ENCODE results near the gene CTDSP2.

The CTDSP2 gene, protein sequence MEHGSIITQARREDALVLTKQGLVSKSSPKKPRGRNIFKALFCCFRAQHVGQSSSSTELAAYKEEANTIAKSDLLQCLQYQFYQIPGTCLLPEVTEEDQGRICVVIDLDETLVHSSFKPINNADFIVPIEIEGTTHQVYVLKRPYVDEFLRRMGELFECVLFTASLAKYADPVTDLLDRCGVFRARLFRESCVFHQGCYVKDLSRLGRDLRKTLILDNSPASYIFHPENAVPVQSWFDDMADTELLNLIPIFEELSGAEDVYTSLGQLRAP

DNA sequence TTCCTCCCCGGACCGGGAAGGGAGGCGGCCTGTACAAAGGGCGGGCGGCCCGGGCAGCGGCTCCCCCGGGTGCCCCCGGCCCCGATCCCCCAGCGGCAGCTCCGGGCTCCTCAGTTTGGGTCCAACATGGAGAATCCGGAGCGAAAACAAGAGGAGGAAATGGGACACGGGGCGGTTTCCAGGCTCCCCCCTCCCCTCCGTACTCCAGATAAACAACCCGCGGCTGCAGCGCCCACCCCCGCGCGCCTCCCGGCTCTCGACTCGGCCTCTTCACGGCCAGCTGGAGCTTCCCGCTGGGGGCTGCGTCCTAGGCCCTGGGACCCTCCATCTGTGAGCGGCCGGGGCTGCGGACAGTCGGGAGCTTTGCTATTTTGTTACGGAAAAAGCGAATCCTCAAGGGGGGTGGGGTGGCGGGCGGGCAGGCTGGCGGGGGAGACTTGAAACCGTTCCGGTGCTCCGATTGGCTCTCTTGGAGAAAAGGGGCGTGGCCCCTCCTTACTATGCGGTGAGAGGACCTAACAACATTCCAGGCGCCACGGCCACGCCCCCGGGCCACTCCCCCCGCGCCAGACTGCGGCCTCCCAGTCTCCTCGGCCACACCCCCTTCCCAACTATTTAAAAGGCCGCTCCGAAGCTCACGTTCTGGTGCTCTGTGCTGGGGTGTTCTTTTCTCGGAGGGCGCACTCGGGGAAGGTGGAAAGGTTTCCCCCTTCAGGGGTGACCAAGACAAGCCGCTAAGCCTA lies at the start of gene CTDSP2:
CTDSP2 (minus strand) TSS at position 153 of the 743 bp plus-strand sequence. CDS start 294 bp downstream, outside the sequence.
- TF ChIP-seq YY1 (IDR thresholded peaks at IDR 0.05; ENCODE audit: insufficient read depth, insufficient read length) (no peak), SUZ12 (IDR thresholded peaks at IDR 0.05; ENCODE audit: extremely low read depth, insufficient read depth, insufficient read length) (no peak), ZNF274 (IDR thresholded peaks at IDR 0.05; ENCODE audit: low read depth, low read length) (no peak)
- DNase-seq (ENCODE audit: low read depth, low spot score): peak; percentile 98
- peaks cover 10% of the 10 kb centered on the region for H3K27me3 ChIP-seq (ENCODE audit: insufficient read depth, insufficient read length)
- H3K9me3 ChIP-seq (ENCODE audit: insufficient read depth, low read length): no peaks in the 10 kb centered on the region
- peak within 1 kb of the TSS; percentile 97 for H3K4me3 ChIP-seq (ENCODE audit: insufficient read length, low read depth)
- H3K36me3 ChIP-seq (ENCODE audit: insufficient read depth, insufficient read length, low read length): no peaks in the 10 kb centered on the region
- H3K4me1 ChIP-seq (ENCODE audit: insufficient read depth, insufficient read length): peaks cover 18% of the 10 kb centered on the region
- H3K9ac ChIP-seq (ENCODE audit: insufficient read length, low read depth): peak within 1 kb of the TSS; percentile 97

DNA sequence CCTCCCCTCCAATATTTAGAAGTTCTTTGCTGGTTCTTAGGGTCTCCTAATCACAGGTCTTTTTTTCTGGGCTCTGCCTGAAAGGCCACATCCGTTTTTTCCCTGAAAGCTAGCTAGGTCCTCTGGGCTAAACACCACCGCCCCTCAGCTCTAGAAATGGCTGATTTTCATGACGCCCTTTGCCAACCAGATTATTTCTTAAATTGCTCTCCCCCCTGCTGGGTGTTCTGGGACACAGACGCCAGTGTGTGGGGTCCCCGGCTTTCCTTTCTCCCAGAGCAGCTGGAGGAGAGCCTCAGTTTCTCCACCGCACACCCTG lies 49.5 kb upstream of the CTDSP2 start:
- DNase-seq (ENCODE audit: low read depth, low spot score): no peak
- H3K9me3 ChIP-seq (ENCODE audit: insufficient read depth, low read length): no peaks in the 10 kb centered on the region
- H3K27me3 ChIP-seq (ENCODE audit: insufficient read depth, insufficient read length): peaks cover 18% of the 10 kb centered on the region
- no peaks in the 10 kb centered on the region for H3K36me3 ChIP-seq (ENCODE audit: insufficient read depth, insufficient read length, low read length)
- H3K4me3 ChIP-seq (ENCODE audit: insufficient read length, low read depth): peak overlapping the region; percentile 41
- TF ChIP-seq YY1 (IDR thresholded peaks at IDR 0.05; ENCODE audit: insufficient read depth, insufficient read length) (no peak), ZNF274 (IDR thresholded peaks at IDR 0.05; ENCODE audit: low read depth, low read length) (no peak), SUZ12 (IDR thresholded peaks at IDR 0.05; ENCODE audit: extremely low read depth, insufficient read depth, insufficient read length) (no peak)
- peaks cover 15% of the 10 kb centered on the region for H3K4me1 ChIP-seq (ENCODE audit: insufficient read depth, insufficient read length)
- H3K9ac ChIP-seq (ENCODE audit: insufficient read length, low read depth): peak overlapping the region; percentile 57

DNA sequence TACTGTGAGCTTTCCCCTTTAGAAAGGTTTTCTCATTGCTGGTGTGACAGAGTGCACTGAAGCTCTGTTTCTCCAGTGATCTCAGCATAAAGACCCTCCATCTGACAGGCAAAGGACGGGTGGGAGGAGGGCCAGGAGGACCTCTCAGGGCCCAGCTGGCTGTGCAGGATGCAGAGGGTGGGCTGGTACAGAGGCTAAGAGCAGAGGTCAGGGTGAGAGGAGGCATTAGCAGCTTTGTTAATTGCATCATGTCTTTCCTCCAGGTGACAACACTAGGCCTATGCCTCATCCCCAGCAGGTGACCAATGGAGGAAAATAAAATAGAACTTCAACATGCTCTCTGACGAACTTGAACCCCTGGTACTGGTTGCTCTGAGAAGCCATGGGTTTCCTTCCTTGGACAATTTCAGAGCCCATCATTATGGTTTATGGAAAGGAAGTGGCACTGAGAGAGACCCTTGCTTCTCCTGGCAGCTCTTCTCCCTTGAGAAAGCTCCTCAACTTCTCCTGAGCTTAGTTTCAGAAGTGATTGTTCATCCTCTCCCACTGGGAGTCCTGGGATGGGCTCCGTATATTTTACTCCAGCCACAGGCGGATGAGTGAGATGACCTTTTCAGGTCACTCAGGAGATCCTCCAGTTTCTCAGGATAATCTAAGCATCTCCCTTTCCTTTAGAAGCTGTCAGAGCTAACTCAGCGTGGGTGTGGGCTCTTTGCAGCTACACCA lies 49.0 kb upstream of the CTDSP2 start:
- Histone ChIP-seq H3K4me1 (ENCODE audit: insufficient read depth, insufficient read length) (peaks cover 15% of the 10 kb centered on the region), H3K9ac (ENCODE audit: insufficient read length, low read depth) (no peak overlapping the region), H3K4me3 (ENCODE audit: insufficient read length, low read depth) (no peak overlapping the region), H3K9me3 (ENCODE audit: insufficient read depth, low read length) (no peaks in the 10 kb centered on the region), H3K27me3 (ENCODE audit: insufficient read depth, insufficient read length) (peaks cover 18% of the 10 kb centered on the region), H3K36me3 (ENCODE audit: insufficient read depth, insufficient read length, low read length) (no peaks in the 10 kb centered on the region)
- no peak for TF ChIP-seq ZNF274 (IDR thresholded peaks at IDR 0.05; ENCODE audit: low read depth, low read length)
- no peak for TF ChIP-seq YY1 (IDR thresholded peaks at IDR 0.05; ENCODE audit: insufficient read depth, insufficient read length)
- no peak for TF ChIP-seq SUZ12 (IDR thresholded peaks at IDR 0.05; ENCODE audit: extremely low read depth, insufficient read depth, insufficient read length)
- DNase-seq (ENCODE audit: low read depth, low spot score): no peak

DNA sequence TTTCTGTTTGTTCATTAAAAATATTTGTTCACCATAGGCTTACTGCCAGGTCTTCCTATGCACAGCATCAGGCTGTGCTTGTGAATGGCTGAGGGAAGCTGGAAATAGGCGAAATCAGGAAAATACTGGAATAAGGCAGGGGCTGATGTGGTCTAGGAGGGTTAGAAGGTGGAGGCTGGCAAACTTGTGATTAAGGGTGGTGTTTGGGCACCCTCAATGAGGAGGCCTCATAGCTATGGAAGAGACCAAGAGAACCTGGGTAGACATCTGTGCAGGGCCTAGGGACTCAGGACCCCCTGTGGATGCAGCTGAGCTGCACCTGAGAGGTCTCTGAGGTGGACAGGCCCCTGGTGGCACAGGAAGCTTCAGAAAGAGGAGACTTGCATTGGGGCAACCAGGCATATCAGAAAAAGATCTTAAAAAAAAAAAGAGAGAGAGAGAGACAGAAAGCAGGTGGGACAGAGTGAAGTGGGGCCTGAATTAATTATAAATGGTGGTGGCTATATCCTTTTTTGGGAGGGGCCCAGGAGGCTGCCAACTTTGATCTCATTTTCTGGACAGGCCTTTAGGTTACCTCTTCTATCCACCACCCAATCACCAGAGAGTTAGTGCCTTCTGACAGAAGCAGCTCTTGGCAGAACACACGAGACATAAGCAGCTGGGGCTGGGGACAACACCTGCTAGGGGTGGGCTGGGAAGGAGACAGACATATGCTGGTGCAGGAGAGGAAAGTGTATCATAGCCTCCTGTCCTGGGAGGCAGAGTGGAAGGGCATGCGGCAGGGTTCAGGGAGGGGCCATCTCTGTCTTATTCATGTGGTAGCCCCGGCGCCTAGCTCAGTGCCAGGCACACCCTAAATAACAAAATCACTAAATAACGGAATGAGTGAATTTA lies 48.1 kb upstream of the CTDSP2 start:
- H3K4me1 ChIP-seq (ENCODE audit: insufficient read depth, insufficient read length): peaks cover 20% of the 10 kb centered on the region
- no peaks in the 10 kb centered on the region for H3K36me3 ChIP-seq (ENCODE audit: insufficient read depth, insufficient read length, low read length)
- DNase-seq (ENCODE audit: low read depth, low spot score): no peak
- no peak overlapping the region for H3K9ac ChIP-seq (ENCODE audit: insufficient read length, low read depth)
- no peak for TF ChIP-seq ZNF274 (IDR thresholded peaks at IDR 0.05; ENCODE audit: low read depth, low read length)
- H3K9me3 ChIP-seq (ENCODE audit: insufficient read depth, low read length): no peaks in the 10 kb centered on the region
- peaks cover 18% of the 10 kb centered on the region for H3K27me3 ChIP-seq (ENCODE audit: insufficient read depth, insufficient read length)
- no peak overlapping the region for H3K4me3 ChIP-seq (ENCODE audit: insufficient read length, low read depth)

DNA sequence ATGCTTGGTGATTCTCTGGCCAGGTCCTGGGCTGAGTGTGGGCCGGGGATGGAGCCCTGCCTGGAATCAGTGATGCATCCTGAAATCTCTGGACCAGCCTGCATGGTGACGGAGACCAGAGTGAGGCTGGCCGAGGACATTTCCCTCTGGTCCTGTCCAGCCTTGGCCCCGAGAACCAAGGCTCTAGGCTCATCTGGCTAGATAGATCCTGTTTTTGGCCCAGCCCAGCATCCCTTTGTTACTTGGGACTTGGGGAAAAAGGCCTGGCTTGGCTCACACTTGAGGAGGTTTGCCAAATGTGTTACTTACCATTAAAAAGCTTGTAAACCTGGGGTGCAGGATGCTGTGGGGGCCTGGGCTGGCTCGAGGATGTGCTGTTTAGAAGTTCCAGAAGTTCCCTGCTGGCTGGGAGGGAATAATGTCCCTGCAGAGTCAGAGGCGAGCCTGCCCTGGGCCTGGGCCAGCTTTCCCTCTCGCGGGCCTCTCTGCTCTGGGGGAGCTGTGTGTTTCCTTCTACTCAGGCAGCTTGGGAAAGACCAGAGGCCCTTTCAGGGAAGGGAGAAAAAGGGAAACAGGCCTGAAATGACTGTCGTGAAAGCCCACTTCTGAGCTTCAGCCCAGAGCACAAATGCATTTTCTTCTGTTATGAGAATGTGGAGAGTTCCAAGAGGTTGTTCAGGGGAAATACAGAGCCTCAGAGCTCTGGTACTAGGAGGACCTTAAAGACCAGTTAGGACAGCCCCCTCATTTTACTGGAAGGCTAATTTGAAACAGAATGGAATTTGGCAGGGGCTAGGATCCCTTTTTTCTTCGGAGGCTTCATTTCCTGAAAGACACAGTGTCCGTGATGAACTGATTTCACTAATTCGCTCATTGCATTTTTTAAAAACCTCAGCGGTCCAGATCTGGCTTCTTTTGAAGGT lies 47.2 kb upstream of the CTDSP2 start:
- Histone ChIP-seq H3K36me3 (ENCODE audit: insufficient read depth, insufficient read length, low read length) (no peaks in the 10 kb centered on the region), H3K27me3 (ENCODE audit: insufficient read depth, insufficient read length) (peaks cover 18% of the 10 kb centered on the region), H3K4me1 (ENCODE audit: insufficient read depth, insufficient read length) (peaks cover 23% of the 10 kb centered on the region), H3K9ac (ENCODE audit: insufficient read length, low read depth) (peak overlapping the region; percentile 63), H3K4me3 (ENCODE audit: insufficient read length, low read depth) (no peak overlapping the region), H3K9me3 (ENCODE audit: insufficient read depth, low read length) (no peaks in the 10 kb centered on the region)
- peak; percentile 42 for DNase-seq (ENCODE audit: low read depth, low spot score)
- TF ChIP-seq SUZ12 (IDR thresholded peaks at IDR 0.05; ENCODE audit: extremely low read depth, insufficient read depth, insufficient read length) (no peak), YY1 (IDR thresholded peaks at IDR 0.05; ENCODE audit: insufficient read depth, insufficient read length) (no peak), ZNF274 (IDR thresholded peaks at IDR 0.05; ENCODE audit: low read depth, low read length) (no peak)

All from NT2/D1 (cell line).